Fibroblast of lung (primary cell): Measurements from ENCODE around the gene DLG4.

Source experiments
- EZH2 ChIP-seq: IDR thresholded peaks from 2 replicates; pipeline ENCODE4 v1.5.1; 2012; ENCODE audit warnings: low read length, control low read depth, mild to moderate bottlenecking; ENCODE audit errors: missing control alignments
- TF ChIP-seq, protein P1 (sequence below), 2 donors: IDR thresholded peaks in 1 of 2; conservative IDR thresholded peaks in 1 of 2; 1 replicate in 1 of 2; 2 replicates in 1 of 2; pipeline ENCODE4 v1.5.1; 2011 to 2012; ENCODE audit warnings: low read length in 2 of 2, control low read depth in 1 of 2, inconsistent platforms in 1 of 2, low read depth in 1 of 2, mild to moderate bottlenecking in 1 of 2

DNA sequence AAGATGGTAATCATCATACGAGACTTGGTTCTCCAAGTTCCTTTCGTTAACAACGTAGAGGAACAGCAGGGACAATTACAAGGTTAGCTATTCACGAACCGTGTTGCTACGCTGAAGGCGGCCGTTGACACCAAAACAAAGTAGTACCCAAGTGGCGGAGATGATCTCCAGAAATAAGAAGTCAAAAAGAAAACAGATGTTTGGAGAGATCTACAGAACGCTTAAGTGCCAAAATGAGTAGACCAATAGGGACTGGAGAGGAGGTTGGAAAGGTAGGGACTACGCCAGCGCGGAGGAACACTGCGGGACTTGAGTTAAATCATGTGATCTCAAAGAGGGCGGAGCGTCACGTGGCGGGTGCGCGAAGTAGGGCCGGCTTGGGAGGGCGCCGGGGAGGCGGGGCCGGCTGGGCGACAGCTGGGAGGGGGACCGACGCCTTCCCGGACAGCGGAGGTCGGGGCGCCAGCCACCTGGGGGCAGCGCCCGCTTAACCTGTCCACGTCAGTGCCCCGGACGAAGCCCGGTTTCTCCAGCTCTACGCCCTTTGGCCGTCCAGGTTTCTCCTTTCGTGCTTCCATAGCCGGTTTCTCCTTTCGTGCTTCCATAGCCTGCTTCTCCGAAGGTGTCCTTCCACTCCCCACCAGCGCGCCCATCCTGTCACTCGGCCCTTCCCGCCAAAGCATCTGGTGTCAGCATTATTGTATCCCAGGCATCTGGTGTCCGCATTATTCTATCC, 23.2 kb upstream of the DLG4 start:
- TF ChIP-seq, protein P1, sequence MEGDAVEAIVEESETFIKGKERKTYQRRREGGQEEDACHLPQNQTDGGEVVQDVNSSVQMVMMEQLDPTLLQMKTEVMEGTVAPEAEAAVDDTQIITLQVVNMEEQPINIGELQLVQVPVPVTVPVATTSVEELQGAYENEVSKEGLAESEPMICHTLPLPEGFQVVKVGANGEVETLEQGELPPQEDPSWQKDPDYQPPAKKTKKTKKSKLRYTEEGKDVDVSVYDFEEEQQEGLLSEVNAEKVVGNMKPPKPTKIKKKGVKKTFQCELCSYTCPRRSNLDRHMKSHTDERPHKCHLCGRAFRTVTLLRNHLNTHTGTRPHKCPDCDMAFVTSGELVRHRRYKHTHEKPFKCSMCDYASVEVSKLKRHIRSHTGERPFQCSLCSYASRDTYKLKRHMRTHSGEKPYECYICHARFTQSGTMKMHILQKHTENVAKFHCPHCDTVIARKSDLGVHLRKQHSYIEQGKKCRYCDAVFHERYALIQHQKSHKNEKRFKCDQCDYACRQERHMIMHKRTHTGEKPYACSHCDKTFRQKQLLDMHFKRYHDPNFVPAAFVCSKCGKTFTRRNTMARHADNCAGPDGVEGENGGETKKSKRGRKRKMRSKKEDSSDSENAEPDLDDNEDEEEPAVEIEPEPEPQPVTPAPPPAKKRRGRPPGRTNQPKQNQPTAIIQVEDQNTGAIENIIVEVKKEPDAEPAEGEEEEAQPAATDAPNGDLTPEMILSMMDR (conservative IDR thresholded peaks at IDR 0.05 in 1 of 2, IDR thresholded peaks at IDR 0.05 in 1 of 2; ENCODE audit: low read depth in 1 of 2, low read length in 2 of 2) = no peak
- TF ChIP-seq EZH2 = no peak
